SU-DHL-6 (cell line): Measurements from ENCODE around the gene SEMA4D.

Source experiments
- CTCF ChIP-seq: fragments of 200-600 bp; sonication (generic); IDR thresholded peaks from one replicate; pipeline ENCODE4 v1.5.1; 2017; ENCODE audit warnings: antibody characterized with exemption, mild to moderate bottlenecking, low read length, moderate library complexity; ENCODE audit not compliant: insufficient read depth, poor library complexity, severe bottlenecking
- EZH2phosphoT487 ChIP-seq: fragments of 200-600 bp; sonication (generic), shearing (Covaris generic); conservative IDR thresholded peaks from 2 replicates; pipeline ENCODE4 v1.6.1; 2018; ENCODE audit warnings: mild to moderate bottlenecking, antibody characterized with exemption, low read length, moderate library complexity, mixed read lengths

GRCh38 chr9:89431930-89432725, 65.8 kb downstream of the SEMA4D start:
- no peak for TF ChIP-seq CTCF
- TF ChIP-seq EZH2phosphoT487, result no peak
